ENCODE measurements around the gene FRAS1. TPM values are rescaled to one million over a fixed set of nuclear protein-coding genes. Genes with fewer than 3 reads are reported as not detected.

FRAS1 gene
- total and polyA plus RNA-seq, 4 donors, result 0.08 to 1.4 (median 0.87) TPM; not detected in 1

DNA sequence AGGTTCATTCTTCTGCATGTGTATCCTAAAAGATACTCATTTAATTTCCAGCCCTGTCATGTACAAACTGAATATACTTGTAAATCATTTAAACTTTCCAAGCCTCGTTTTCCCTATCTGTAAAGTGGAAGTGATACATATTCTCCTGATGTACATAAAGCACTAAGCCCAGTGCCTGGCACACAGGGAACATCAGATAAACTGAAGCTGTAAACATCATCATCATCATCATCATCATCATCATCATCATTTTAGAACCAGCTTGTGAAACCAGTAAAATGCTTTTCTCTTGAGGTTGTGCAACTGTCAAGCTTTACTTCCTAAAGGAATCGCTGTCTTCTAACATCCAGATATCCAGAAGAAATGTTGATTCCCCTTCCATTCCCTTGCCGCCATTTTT, 411.1 kb downstream of the FRAS1 start:
- WGBS, 2 donors, result 62 to 89% methylated on average over 3 of the region's 3 CpGs
- H3K36me3 ChIP-seq (ENCODE audit: control insufficient read depth in 1 of 2, insufficient read depth in 2 of 2, low read length in 1 of 2), result no peaks in the 10 kb centered on the region
- no peak overlapping the region for H3K27ac ChIP-seq (ENCODE audit: low read depth in 1 of 2, low read length in 2 of 2)
- peaks cover 2% of the 10 kb centered on the region for H3K9me3 ChIP-seq (ENCODE audit: control insufficient read depth, low read length)
- DNase-seq (no peak), ATAC-seq (ENCODE audit: low FRiP score) (no peak)
- no peaks in the 10 kb centered on the region for H3K27me3 ChIP-seq (ENCODE audit: control insufficient read depth in 1 of 2, insufficient read depth in 2 of 2, low read length in 1 of 2)
- intact Hi-C loops (cut with DNase I), result no loop called here
- H3K4me3 ChIP-seq (ENCODE audit: low read length in 2 of 2), result no peak overlapping the region
- H3K4me1 ChIP-seq (ENCODE audit: control insufficient read depth in 1 of 2, insufficient read depth in 2 of 2, low read length in 2 of 2), result no peaks in the 10 kb centered on the region

DNA sequence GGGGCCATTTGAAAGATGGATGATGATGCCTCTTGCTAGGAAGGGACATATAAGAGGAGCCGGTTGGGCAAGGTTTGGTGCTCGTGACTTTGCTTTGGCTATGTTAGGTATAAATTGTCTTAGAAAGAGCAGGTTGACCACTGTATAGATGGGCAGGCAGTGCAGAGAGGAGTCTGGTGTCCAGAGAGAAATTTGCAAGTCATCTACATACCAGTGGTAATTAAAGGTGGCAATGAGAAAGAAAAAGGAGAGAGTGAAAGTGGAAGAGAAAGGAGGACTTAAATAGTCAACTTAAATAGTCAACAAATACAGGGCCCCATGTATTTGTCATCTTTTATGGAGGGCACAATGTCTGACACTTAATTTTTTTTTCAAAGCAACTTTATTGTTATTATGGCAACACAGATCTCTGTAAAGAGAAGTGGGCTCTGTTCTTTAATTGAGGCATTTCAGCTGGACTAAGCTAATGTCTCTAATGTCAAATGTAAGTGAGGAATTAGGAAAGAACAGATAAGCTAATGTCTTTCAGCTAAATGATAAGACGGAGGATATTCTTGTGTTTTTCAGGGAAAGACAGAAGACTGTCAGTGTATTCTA, 419.1 kb downstream of the FRAS1 start:
- Histone ChIP-seq H3K9me3 (ENCODE audit: control insufficient read depth, low read length) (no peaks in the 10 kb centered on the region), H3K36me3 (ENCODE audit: control insufficient read depth in 1 of 2, insufficient read depth in 2 of 2, low read length in 1 of 2) (no peaks in the 10 kb centered on the region), H3K4me1 (ENCODE audit: control insufficient read depth in 1 of 2, insufficient read depth in 2 of 2, low read length in 2 of 2) (no peaks in the 10 kb centered on the region), H3K4me3 (ENCODE audit: low read length in 2 of 2) (no peak overlapping the region), H3K27me3 (ENCODE audit: control insufficient read depth in 1 of 2, insufficient read depth in 2 of 2, low read length in 1 of 2) (no peaks in the 10 kb centered on the region), H3K27ac (ENCODE audit: low read depth in 1 of 2, low read length in 2 of 2) (no peak overlapping the region)
- ATAC-seq (ENCODE audit: low FRiP score) (no peak), DNase-seq (no peak)
- WGBS, 2 donors, result 82 to 85% methylated on average over 3 of the region's 3 CpGs
- intact Hi-C loops (cut with DNase I), result no loop called here

DNA sequence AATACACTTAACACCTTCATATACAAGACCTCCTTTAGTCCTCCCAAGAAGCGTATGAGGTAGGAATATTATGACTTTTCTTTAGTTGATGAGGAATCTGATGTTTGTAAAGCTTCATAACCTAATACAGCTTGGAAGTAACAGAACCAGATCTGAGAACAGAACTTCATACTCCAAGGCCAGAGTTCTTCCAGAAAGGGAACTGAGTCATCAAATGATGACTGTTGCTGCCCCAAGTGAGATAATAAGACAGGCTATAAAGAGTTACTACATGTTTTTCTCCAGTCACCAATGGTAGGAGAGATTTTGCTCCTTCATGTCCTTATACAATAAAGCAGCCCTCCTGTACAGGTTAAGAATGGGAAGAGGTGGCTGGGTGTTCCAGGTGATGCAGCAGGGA, 420.2 kb downstream of the FRAS1 start:
- ATAC-seq (ENCODE audit: low FRiP score) (no peak), DNase-seq (no peak)
- H3K4me1 ChIP-seq (ENCODE audit: control insufficient read depth in 1 of 2, insufficient read depth in 2 of 2, low read length in 2 of 2), result no peaks in the 10 kb centered on the region
- 3 to 44% methylated on average over 1 of the region's 1 CpG for WGBS, 2 donors
- H3K4me3 ChIP-seq (ENCODE audit: low read length in 2 of 2), result no peak overlapping the region
- H3K27me3 ChIP-seq (ENCODE audit: control insufficient read depth in 1 of 2, insufficient read depth in 2 of 2, low read length in 1 of 2), result no peaks in the 10 kb centered on the region
- H3K9me3 ChIP-seq (ENCODE audit: control insufficient read depth, low read length), result no peaks in the 10 kb centered on the region
- intact Hi-C loops (cut with DNase I), result no loop called here
- no peak overlapping the region for H3K27ac ChIP-seq (ENCODE audit: low read depth in 1 of 2, low read length in 2 of 2)
- no peaks in the 10 kb centered on the region for H3K36me3 ChIP-seq (ENCODE audit: control insufficient read depth in 1 of 2, insufficient read depth in 2 of 2, low read length in 1 of 2)

DNA sequence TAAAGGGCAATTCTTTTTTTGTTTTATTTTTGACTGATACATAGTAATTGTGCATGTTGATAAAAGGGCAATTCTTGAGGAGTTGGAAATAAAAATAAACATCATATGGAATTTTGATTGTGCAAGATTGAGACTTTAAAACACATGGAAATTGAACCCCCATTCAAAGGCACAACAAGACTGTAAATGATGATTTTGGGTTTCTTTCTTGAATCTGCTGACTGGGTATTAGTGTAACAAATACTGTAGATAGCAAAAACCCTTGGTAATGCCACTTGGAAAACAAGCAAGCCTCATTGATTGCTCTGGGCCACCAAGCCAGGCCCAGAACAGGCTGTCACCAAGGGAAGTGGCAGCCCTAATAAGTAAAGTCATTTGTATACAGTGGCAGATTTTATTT, 421.4 kb downstream of the FRAS1 start:
- intact Hi-C loops (cut with DNase I), result no loop called here
- DNase-seq, result no peak
- H3K27ac ChIP-seq (ENCODE audit: low read depth in 1 of 2, low read length in 2 of 2), result no peak overlapping the region
- H3K4me1 ChIP-seq (ENCODE audit: control insufficient read depth in 1 of 2, insufficient read depth in 2 of 2, low read length in 2 of 2), result no peaks in the 10 kb centered on the region
- no peaks in the 10 kb centered on the region for H3K27me3 ChIP-seq (ENCODE audit: control insufficient read depth in 1 of 2, insufficient read depth in 2 of 2, low read length in 1 of 2)
- no peak overlapping the region for H3K4me3 ChIP-seq (ENCODE audit: low read length in 2 of 2)
- no peak for ATAC-seq (ENCODE audit: low FRiP score)
- no peaks in the 10 kb centered on the region for H3K36me3 ChIP-seq (ENCODE audit: control insufficient read depth in 1 of 2, insufficient read depth in 2 of 2, low read length in 1 of 2)
- no peaks in the 10 kb centered on the region for H3K9me3 ChIP-seq (ENCODE audit: control insufficient read depth, low read length)

DNA sequence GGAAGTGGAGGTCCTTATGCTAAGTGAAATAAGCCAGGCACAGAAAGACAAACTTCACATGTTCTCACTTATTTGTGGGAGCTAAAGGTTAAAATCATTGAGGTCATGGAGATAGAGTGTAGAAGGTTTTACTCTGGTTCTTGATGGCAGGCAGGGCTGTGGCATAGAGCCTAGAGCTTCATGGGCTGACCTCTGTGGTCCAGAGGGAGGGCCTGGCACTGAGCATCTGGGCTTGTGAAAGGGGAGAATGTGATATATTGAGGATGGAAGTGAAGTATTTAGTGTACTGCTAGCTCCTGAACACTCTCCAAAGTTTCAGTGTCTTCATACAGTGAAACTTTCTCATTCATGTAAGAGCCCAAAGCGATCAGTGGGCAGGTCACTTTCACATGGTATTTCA, 423.2 kb downstream of the FRAS1 start:
- 93 to 95% methylated on average over 1 of the region's 1 CpG for WGBS, 2 donors
- H3K9me3 ChIP-seq (ENCODE audit: control insufficient read depth, low read length), result no peaks in the 10 kb centered on the region
- ATAC-seq (ENCODE audit: low FRiP score) (no peak), DNase-seq (no peak)
- no peaks in the 10 kb centered on the region for H3K36me3 ChIP-seq (ENCODE audit: control insufficient read depth in 1 of 2, insufficient read depth in 2 of 2, low read length in 1 of 2)
- intact Hi-C loops (cut with DNase I), result no loop called here
- H3K4me3 ChIP-seq (ENCODE audit: low read length in 2 of 2), result no peak overlapping the region
- no peaks in the 10 kb centered on the region for H3K4me1 ChIP-seq (ENCODE audit: control insufficient read depth in 1 of 2, insufficient read depth in 2 of 2, low read length in 2 of 2)
- H3K27ac ChIP-seq (ENCODE audit: low read depth in 1 of 2, low read length in 2 of 2), result no peak overlapping the region
- H3K27me3 ChIP-seq (ENCODE audit: control insufficient read depth in 1 of 2, insufficient read depth in 2 of 2, low read length in 1 of 2), result no peaks in the 10 kb centered on the region

DNA sequence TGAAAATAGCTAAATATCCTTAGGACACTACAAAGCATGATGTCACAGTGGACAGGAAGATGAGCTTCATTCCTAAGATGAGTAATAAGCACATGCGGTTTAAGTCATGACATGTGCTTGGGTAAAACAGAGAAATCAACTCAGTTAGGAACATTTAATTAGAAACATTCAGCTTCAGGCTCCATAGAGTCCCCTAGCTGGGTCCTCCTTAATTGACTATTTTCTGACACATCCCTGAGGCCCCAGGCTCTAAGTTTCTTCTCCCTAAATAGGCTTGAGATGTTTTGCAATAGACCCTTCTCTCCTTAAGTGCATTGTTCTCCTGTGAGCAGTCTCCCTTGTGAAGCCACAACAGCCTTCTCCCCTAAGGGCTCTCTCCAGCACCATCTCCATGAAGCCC, 424.1 kb downstream of the FRAS1 start:
- 97% methylated on average over 1 of the region's 1 CpG for WGBS, 2 donors
- Histone ChIP-seq H3K27me3 (ENCODE audit: control insufficient read depth in 1 of 2, insufficient read depth in 2 of 2, low read length in 1 of 2) (no peaks in the 10 kb centered on the region), H3K36me3 (ENCODE audit: control insufficient read depth in 1 of 2, insufficient read depth in 2 of 2, low read length in 1 of 2) (no peaks in the 10 kb centered on the region), H3K27ac (ENCODE audit: low read depth in 1 of 2, low read length in 2 of 2) (no peak overlapping the region), H3K4me3 (ENCODE audit: low read length in 2 of 2) (no peak overlapping the region), H3K9me3 (ENCODE audit: control insufficient read depth, low read length) (no peaks in the 10 kb centered on the region), H3K4me1 (ENCODE audit: control insufficient read depth in 1 of 2, insufficient read depth in 2 of 2, low read length in 2 of 2) (no peaks in the 10 kb centered on the region)
- ATAC-seq (ENCODE audit: low FRiP score) (no peak), DNase-seq (no peak)
- intact Hi-C loops (cut with DNase I), result no loop called here

DNA sequence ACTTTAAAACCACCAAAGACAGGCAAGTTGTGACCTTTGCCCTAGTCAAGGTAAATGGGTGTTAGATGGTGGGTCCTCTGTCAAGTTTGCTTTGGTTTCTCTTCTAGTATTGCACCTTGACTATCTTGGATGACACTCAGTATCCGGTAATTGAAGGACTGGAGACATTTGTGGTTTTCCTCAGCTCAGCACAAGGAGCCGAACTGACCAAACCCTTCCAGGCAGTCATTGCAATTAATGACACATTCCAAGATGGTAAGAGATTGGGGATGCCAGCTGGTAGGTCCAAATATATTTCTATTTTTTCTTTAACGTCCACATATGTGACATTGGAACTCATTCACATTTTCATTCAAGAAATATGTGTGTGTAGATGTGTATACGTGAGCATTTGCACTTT, 425.2 kb downstream of the FRAS1 start:
- 83 to 92% methylated on average over 4 of the region's 4 CpGs for WGBS, 2 donors
- no peaks in the 10 kb centered on the region for H3K4me1 ChIP-seq (ENCODE audit: control insufficient read depth in 1 of 2, insufficient read depth in 2 of 2, low read length in 2 of 2)
- ATAC-seq (ENCODE audit: low FRiP score) (no peak), DNase-seq (no peak)
- H3K4me3 ChIP-seq (ENCODE audit: low read length in 2 of 2), result no peak overlapping the region
- intact Hi-C loops (cut with DNase I), result no loop called here
- no peaks in the 10 kb centered on the region for H3K9me3 ChIP-seq (ENCODE audit: control insufficient read depth, low read length)
- no peaks in the 10 kb centered on the region for H3K36me3 ChIP-seq (ENCODE audit: control insufficient read depth in 1 of 2, insufficient read depth in 2 of 2, low read length in 1 of 2)
- no peak overlapping the region for H3K27ac ChIP-seq (ENCODE audit: low read depth in 1 of 2, low read length in 2 of 2)
- H3K27me3 ChIP-seq (ENCODE audit: control insufficient read depth in 1 of 2, insufficient read depth in 2 of 2, low read length in 1 of 2), result no peaks in the 10 kb centered on the region

DNA sequence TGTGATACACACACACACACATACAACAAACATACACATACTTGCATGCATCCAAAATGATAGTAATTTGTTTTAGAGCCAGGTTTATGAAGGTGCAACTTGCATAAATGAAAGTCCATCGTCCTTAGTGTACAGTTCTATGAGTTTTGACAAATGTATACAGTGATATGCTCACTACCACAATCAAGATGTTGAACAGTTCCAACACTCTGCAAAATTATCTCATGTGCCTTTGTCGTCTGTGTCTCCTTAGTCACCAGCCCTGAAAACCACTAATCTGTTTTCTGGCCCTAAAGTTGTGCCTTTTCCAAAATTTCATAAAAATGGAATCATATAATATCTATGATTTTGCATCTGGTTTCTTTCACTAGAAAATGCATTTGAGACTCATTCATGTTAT, 426.7 kb downstream of the FRAS1 start:
- Histone ChIP-seq H3K9me3 (ENCODE audit: control insufficient read depth, low read length) (no peaks in the 10 kb centered on the region), H3K27ac (ENCODE audit: low read depth in 1 of 2, low read length in 2 of 2) (no peak overlapping the region), H3K4me3 (ENCODE audit: low read length in 2 of 2) (no peak overlapping the region), H3K4me1 (ENCODE audit: control insufficient read depth in 1 of 2, insufficient read depth in 2 of 2, low read length in 2 of 2) (no peaks in the 10 kb centered on the region), H3K36me3 (ENCODE audit: control insufficient read depth in 1 of 2, insufficient read depth in 2 of 2, low read length in 1 of 2) (no peaks in the 10 kb centered on the region), H3K27me3 (ENCODE audit: control insufficient read depth in 1 of 2, insufficient read depth in 2 of 2, low read length in 1 of 2) (no peaks in the 10 kb centered on the region)
- intact Hi-C loops (cut with DNase I), result no loop called here
- 46 to 75% methylated on average over 2 of the region's 2 CpGs for WGBS, 2 donors
- DNase-seq (no peak), ATAC-seq (ENCODE audit: low FRiP score) (no peak)

DNA sequence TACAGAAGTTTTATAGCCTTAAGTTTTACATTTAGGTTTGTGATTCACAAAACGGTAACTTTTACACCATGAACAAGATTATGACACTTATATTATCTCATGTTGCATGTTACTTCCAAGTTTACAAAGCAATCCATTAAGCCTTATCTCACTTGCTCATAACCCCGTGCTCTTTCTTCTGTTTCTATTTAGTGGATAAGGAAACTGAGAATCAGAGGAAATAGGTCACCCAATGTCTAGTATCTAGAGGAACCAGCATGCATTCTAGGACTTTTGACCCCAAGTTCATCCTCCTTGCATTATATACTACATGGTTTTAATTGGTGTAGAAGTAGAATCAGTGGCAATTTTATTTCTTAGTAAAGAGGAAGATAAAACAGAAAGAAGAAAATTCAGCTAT, 427.5 kb downstream of the FRAS1 start:
- intact Hi-C loops (cut with DNase I), result no loop called here
- Histone ChIP-seq H3K36me3 (ENCODE audit: control insufficient read depth in 1 of 2, insufficient read depth in 2 of 2, low read length in 1 of 2) (no peaks in the 10 kb centered on the region), H3K4me3 (ENCODE audit: low read length in 2 of 2) (no peak overlapping the region), H3K9me3 (ENCODE audit: control insufficient read depth, low read length) (no peaks in the 10 kb centered on the region), H3K27ac (ENCODE audit: low read depth in 1 of 2, low read length in 2 of 2) (no peak overlapping the region), H3K4me1 (ENCODE audit: control insufficient read depth in 1 of 2, insufficient read depth in 2 of 2, low read length in 2 of 2) (no peaks in the 10 kb centered on the region), H3K27me3 (ENCODE audit: control insufficient read depth in 1 of 2, insufficient read depth in 2 of 2, low read length in 1 of 2) (no peaks in the 10 kb centered on the region)
- DNase-seq (no peak), ATAC-seq (ENCODE audit: low FRiP score) (no peak)
- 54% methylated on average over 2 of the region's 2 CpGs for WGBS, 2 donors

All from aorta (tissue), 5 donors.